Stimulated activated naive B cell treated with anti-CD40 and anti-IgM and Interleukin-4, amounts not matched to agents 10 μg/mL and 1 μg/mL and 100 μg/mL, for 72 hours (primary cell): ENCODE measurements around the gene LY6G6D.

Source experiments
- ATAC-seq, 2 donors: fragments of 150-1000 bp; cut with Tn5 transposase; replicated peaks; 2 replicates each; pipeline ENCODE4 v1.10.0; 2021; ENCODE audit warnings: moderate library complexity in 1 of 2
- DNase-seq: peaks from one replicate; pipeline ENCODE4 v3.0.0; 2021
- H3K27ac Mint-ChIP-seq: one replicate; pipeline ENCODE4 v1.8.0; 2022; ENCODE audit warnings: mild to moderate bottlenecking, mixed read lengths
- H3K27me3 Mint-ChIP-seq, 2 donors: one replicate each; pipeline ENCODE4 v1.8.0; 2022; ENCODE audit warnings: mixed read lengths in 2 of 2
- H3K36me3 Mint-ChIP-seq, 2 donors: one replicate each; pipeline ENCODE4 v1.8.0; 2022; ENCODE audit warnings: mixed read lengths in 2 of 2, mild to moderate bottlenecking in 1 of 2
- H3K4me1 Mint-ChIP-seq, 2 donors: one replicate each; pipeline ENCODE4 v1.8.0; 2022; ENCODE audit warnings: mixed read lengths in 2 of 2, mild to moderate bottlenecking in 1 of 2
- H3K4me3 Mint-ChIP-seq, 2 donors: one replicate each; pipeline ENCODE4 v1.8.0; 2022; ENCODE audit warnings: mild to moderate bottlenecking in 2 of 2, mixed read lengths in 2 of 2, moderate library complexity in 1 of 2
- H3K9me3 Mint-ChIP-seq, 2 donors: one replicate each; pipeline ENCODE4 v1.8.0; 2022; ENCODE audit warnings: mixed read lengths in 2 of 2, mild to moderate bottlenecking in 1 of 2

The LY6G6D gene

GRCh38 chr6:31687860-31688693 is 27.1 kb upstream of the LY6G6D start:
- peaks cover 56 to 67% of the 10 kb centered on the region in 2 donors for H3K36me3 Mint-ChIP-seq
- H3K4me1 Mint-ChIP-seq = peaks cover 21 to 26% of the 10 kb centered on the region in 2 donors
- no peaks in the 10 kb centered on the region for H3K27me3 Mint-ChIP-seq
- no peaks in the 10 kb centered on the region for H3K9me3 Mint-ChIP-seq
- no peak overlapping the region for H3K4me3 Mint-ChIP-seq
- DNase-seq = no peak
- H3K27ac Mint-ChIP-seq = no peak overlapping the region
- ATAC-seq = no peak

- H3K36me3 Mint-ChIP-seq = peaks cover 56 to 67% of the 10 kb centered on the region in 2 donors
- peak overlapping the region in 1 of 2 donors; percentile 8 for H3K4me3 Mint-ChIP-seq
- H3K9me3 Mint-ChIP-seq = no peaks in the 10 kb centered on the region
- ATAC-seq (no peak), DNase-seq (no peak)
- H3K4me1 Mint-ChIP-seq = peaks cover 18 to 23% of the 10 kb centered on the region in 2 donors
- H3K27ac Mint-ChIP-seq = peak overlapping the region; percentile 78
- H3K27me3 Mint-ChIP-seq = no peaks in the 10 kb centered on the region
Observed at GRCh38 chr6:31689249-31690110, 25.7 kb upstream of the LY6G6D start.

- no peaks in the 10 kb centered on the region for H3K27me3 Mint-ChIP-seq
- H3K4me3 Mint-ChIP-seq = peak overlapping the region in 1 of 2 donors; percentile 8
- ATAC-seq (peak in 1 of 2 donors; percentile 68), DNase-seq (no peak)
- peak overlapping the region; percentile 78 for H3K27ac Mint-ChIP-seq
- peaks cover 18 to 23% of the 10 kb centered on the region in 2 donors for H3K4me1 Mint-ChIP-seq
- no peaks in the 10 kb centered on the region for H3K9me3 Mint-ChIP-seq
- peaks cover 52 to 66% of the 10 kb centered on the region in 2 donors for H3K36me3 Mint-ChIP-seq
Observed at GRCh38 chr6:31690231-31691077, 24.7 kb upstream of the LY6G6D start.

- DNase-seq (no peak), ATAC-seq (no peak)
- Mint-ChIP-seq H3K9me3 (no peaks in the 10 kb centered on the region), H3K4me3 (no peak overlapping the region), H3K27ac (peak overlapping the region; percentile 77), H3K27me3 (no peaks in the 10 kb centered on the region), H3K36me3 (peaks cover 47 to 60% of the 10 kb centered on the region in 2 donors), H3K4me1 (peaks cover 18 to 23% of the 10 kb centered on the region in 2 donors)
Observed at GRCh38 chr6:31691078-31691463, 24.1 kb upstream of the LY6G6D start.

GRCh38 chr6:31691564-31692108 is 23.5 kb upstream of the LY6G6D start:
- H3K4me3 Mint-ChIP-seq = no peak overlapping the region
- DNase-seq (no peak), ATAC-seq (no peak)
- H3K27me3 Mint-ChIP-seq = no peaks in the 10 kb centered on the region
- no peak overlapping the region for H3K27ac Mint-ChIP-seq
- peaks cover 42 to 59% of the 10 kb centered on the region in 2 donors for H3K36me3 Mint-ChIP-seq
- H3K4me1 Mint-ChIP-seq = peaks cover 18 to 23% of the 10 kb centered on the region in 2 donors
- H3K9me3 Mint-ChIP-seq = no peaks in the 10 kb centered on the region

- ATAC-seq = no peak
- H3K36me3 Mint-ChIP-seq = peaks cover 43 to 59% of the 10 kb centered on the region in 2 donors
Observed at GRCh38 chr6:31692353-31692752, 22.8 kb upstream of the LY6G6D start.

GRCh38 chr6:31692886-31693285 is 22.3 kb upstream of the LY6G6D start:
- H3K36me3 Mint-ChIP-seq = peaks cover 41 to 59% of the 10 kb centered on the region in 2 donors
- peaks cover 23 to 24% of the 10 kb centered on the region in 2 donors for H3K4me1 Mint-ChIP-seq
- DNase-seq (no peak), ATAC-seq (no peak)
- no peaks in the 10 kb centered on the region for H3K27me3 Mint-ChIP-seq
- no peaks in the 10 kb centered on the region for H3K9me3 Mint-ChIP-seq
- no peak overlapping the region for H3K4me3 Mint-ChIP-seq
- H3K27ac Mint-ChIP-seq = no peak overlapping the region

More at GRCh38 chr6:31692353-31692752, 22.8 kb upstream of the LY6G6D start:
- Mint-ChIP-seq H3K9me3 (no peaks in the 10 kb centered on the region), H3K27ac (no peak overlapping the region), H3K4me1 (peaks cover 20 to 23% of the 10 kb centered on the region in 2 donors), H3K4me3 (no peak overlapping the region), H3K27me3 (no peaks in the 10 kb centered on the region)
- DNase-seq = no peak

- Mint-ChIP-seq H3K9me3 (no peaks in the 10 kb centered on the region), H3K27me3 (no peaks in the 10 kb centered on the region), H3K36me3 (peaks cover 39 to 53% of the 10 kb centered on the region in 2 donors), H3K27ac (no peak overlapping the region), H3K4me1 (peaks cover 23 to 24% of the 10 kb centered on the region in 2 donors), H3K4me3 (no peak overlapping the region)
- DNase-seq (no peak), ATAC-seq (no peak)
Observed at GRCh38 chr6:31693535-31693934, 21.6 kb upstream of the LY6G6D start.

GRCh38 chr6:31697555-31697954 is 17.6 kb upstream of the LY6G6D start:
- DNase-seq = no peak
- Mint-ChIP-seq H3K4me3 (no peak overlapping the region), H3K27me3 (no peaks in the 10 kb centered on the region), H3K36me3 (peaks cover 19 to 35% of the 10 kb centered on the region in 2 donors), H3K4me1 (peaks cover 19% of the 10 kb centered on the region in 2 donors), H3K9me3 (no peaks in the 10 kb centered on the region), H3K27ac (peak overlapping the region; percentile 21)
- no peak for ATAC-seq

- ATAC-seq = no peak
- peak overlapping the region; percentile 4 to 50 for H3K4me3 Mint-ChIP-seq
- DNase-seq = no peak
- no peaks in the 10 kb centered on the region for H3K9me3 Mint-ChIP-seq
- H3K36me3 Mint-ChIP-seq = peaks cover 9 to 28% of the 10 kb centered on the region in 2 donors
- H3K27ac Mint-ChIP-seq = peak overlapping the region; percentile 48
- H3K4me1 Mint-ChIP-seq = peaks cover 22 to 25% of the 10 kb centered on the region in 2 donors
- H3K27me3 Mint-ChIP-seq = no peaks in the 10 kb centered on the region
Observed at GRCh38 chr6:31700740-31701401, 14.3 kb upstream of the LY6G6D start.

GRCh38 chr6:31701666-31702404 is 13.3 kb upstream of the LY6G6D start:
- DNase-seq = no peak
- H3K36me3 Mint-ChIP-seq = peaks cover 9 to 22% of the 10 kb centered on the region in 2 donors
- no peaks in the 10 kb centered on the region for H3K27me3 Mint-ChIP-seq
- H3K9me3 Mint-ChIP-seq = no peaks in the 10 kb centered on the region
- H3K27ac Mint-ChIP-seq = peak overlapping the region; percentile 98
- ATAC-seq = no peak
- peaks cover 22 to 25% of the 10 kb centered on the region in 2 donors for H3K4me1 Mint-ChIP-seq
- H3K4me3 Mint-ChIP-seq = peak overlapping the region; percentile 96 to 99

- H3K4me1 Mint-ChIP-seq = peaks cover 20 to 25% of the 10 kb centered on the region in 2 donors
- no peak for DNase-seq
- peak overlapping the region; percentile 98 for H3K27ac Mint-ChIP-seq
- no peaks in the 10 kb centered on the region for H3K27me3 Mint-ChIP-seq
- peaks cover 7 to 18% of the 10 kb centered on the region in 2 donors for H3K36me3 Mint-ChIP-seq
- peak overlapping the region; percentile 96 to 99 for H3K4me3 Mint-ChIP-seq
- ATAC-seq = peak; percentile 17 to 29
- no peaks in the 10 kb centered on the region for H3K9me3 Mint-ChIP-seq
Observed at GRCh38 chr6:31702405-31702818, 12.7 kb upstream of the LY6G6D start.
